ENCODE data around the gene PQBP1. TPM values are rescaled to one million over a fixed set of nuclear protein-coding genes. Genes with fewer than 3 reads are reported as not detected.

Gene PQBP1
- total RNA-seq, 2 donors from 2014 or later, result 46.6 to 69.0 TPM

GRCh38 chrX:48902135-48902534, 4.4 kb downstream of the PQBP1 start:
- Histone ChIP-seq H3K4me3 (ENCODE audit: low read length) (no peak overlapping the region), H3K27me3 (ENCODE audit: control insufficient read depth, insufficient read depth, low read length, poor library complexity, severe bottlenecking) (no peaks in the 10 kb centered on the region), H3K4me1 (ENCODE audit: control insufficient read depth, insufficient read depth, low read length) (no peaks in the 10 kb centered on the region), H3K27ac (ENCODE audit: low read depth, low read length) (no peak overlapping the region), H3K36me3 (ENCODE audit: control insufficient read depth, insufficient read depth, low read length) (peaks cover 18% of the 10 kb centered on the region), H3K9ac (ENCODE audit: extremely low read depth, low read length, poor library complexity, severe bottlenecking) (no peak overlapping the region), H3K9me3 (ENCODE audit: control insufficient read depth, low read length) (no peaks in the 10 kb centered on the region)
- Mint-ChIP-seq H3K27ac (no peak overlapping the region), H3K4me1 (no peaks in the 10 kb centered on the region), H3K27me3 (ENCODE audit: insufficient read depth) (no peaks in the 10 kb centered on the region), H3K36me3 (ENCODE audit: low read depth) (peaks cover 39% of the 10 kb centered on the region), H3K9me3 (peaks cover 65% of the 10 kb centered on the region), H3K4me3 (no peak overlapping the region)
- TF ChIP-seq CTCF (conservative IDR thresholded peaks at IDR 0.05), result no peak
- WGBS, 2 experiments (ENCODE audit: insufficient coverage in 1 of 2, insufficient read length in 1 of 2), result 96 to 100% methylated on average over 9 to 20 of the region's 20 CpGs
- no peak for DNase-seq

GRCh38 chrX:48902776-48903175, 5.0 kb downstream of the PQBP1 start:
- Mint-ChIP-seq H3K27ac (no peak overlapping the region), H3K9me3 (peaks cover 67% of the 10 kb centered on the region), H3K36me3 (ENCODE audit: low read depth) (peaks cover 39% of the 10 kb centered on the region), H3K4me3 (no peak overlapping the region), H3K4me1 (no peaks in the 10 kb centered on the region), H3K27me3 (ENCODE audit: insufficient read depth) (no peaks in the 10 kb centered on the region)
- Histone ChIP-seq H3K4me1 (ENCODE audit: control insufficient read depth, insufficient read depth, low read length) (no peaks in the 10 kb centered on the region), H3K4me3 (ENCODE audit: low read length) (no peak overlapping the region), H3K9me3 (ENCODE audit: control insufficient read depth, low read length) (no peaks in the 10 kb centered on the region), H3K36me3 (ENCODE audit: control insufficient read depth, insufficient read depth, low read length) (peaks cover 18% of the 10 kb centered on the region), H3K27ac (ENCODE audit: low read depth, low read length) (no peak overlapping the region), H3K27me3 (ENCODE audit: control insufficient read depth, insufficient read depth, low read length, poor library complexity, severe bottlenecking) (no peaks in the 10 kb centered on the region), H3K9ac (ENCODE audit: extremely low read depth, low read length, poor library complexity, severe bottlenecking) (no peak overlapping the region)
- DNase-seq, result no peak
- TF ChIP-seq CTCF (conservative IDR thresholded peaks at IDR 0.05), result no peak
- 80 to 96% methylated on average over 1 to 14 of the region's 14 CpGs for WGBS, 2 experiments (ENCODE audit: insufficient coverage in 1 of 2, insufficient read length in 1 of 2)

GRCh38 chrX:48903290-48903689, 5.6 kb downstream of the PQBP1 start:
- Histone ChIP-seq H3K36me3 (ENCODE audit: control insufficient read depth, insufficient read depth, low read length) (peaks cover 18% of the 10 kb centered on the region), H3K27ac (ENCODE audit: low read depth, low read length) (no peak overlapping the region), H3K9me3 (ENCODE audit: control insufficient read depth, low read length) (no peaks in the 10 kb centered on the region), H3K27me3 (ENCODE audit: control insufficient read depth, insufficient read depth, low read length, poor library complexity, severe bottlenecking) (no peaks in the 10 kb centered on the region), H3K4me1 (ENCODE audit: control insufficient read depth, insufficient read depth, low read length) (no peaks in the 10 kb centered on the region), H3K4me3 (ENCODE audit: low read length) (no peak overlapping the region), H3K9ac (ENCODE audit: extremely low read depth, low read length, poor library complexity, severe bottlenecking) (no peak overlapping the region)
- Mint-ChIP-seq H3K27ac (no peak overlapping the region), H3K27me3 (ENCODE audit: insufficient read depth) (no peaks in the 10 kb centered on the region), H3K4me3 (no peak overlapping the region), H3K9me3 (peaks cover 65% of the 10 kb centered on the region), H3K36me3 (ENCODE audit: low read depth) (peaks cover 41% of the 10 kb centered on the region), H3K4me1 (no peaks in the 10 kb centered on the region)
- TF ChIP-seq CTCF (conservative IDR thresholded peaks at IDR 0.05), result no peak
- WGBS, 2 experiments (ENCODE audit: insufficient coverage in 1 of 2, insufficient read length in 1 of 2), result 93% methylated on average over 4 of the region's 6 CpGs; no CpG with 5 or more reads in 1 of the 2 experiments
- DNase-seq, result no peak
